GM21529 (cell line): ENCODE results near the gene C2CD4C.
"Not testable (repeated sequence)": the region's sequence is repeated elsewhere in the genome, so short reads cannot be mapped to it uniquely, and the experiment has no call there.

Experiments used
- ATAC-seq: cut with Tn5 transposase; IDR thresholded peaks from one replicate; pipeline ENCODE4 v1.9.1; 2021; ENCODE audit not compliant: unreplicated experiment

C2CD4C gene

DNA sequence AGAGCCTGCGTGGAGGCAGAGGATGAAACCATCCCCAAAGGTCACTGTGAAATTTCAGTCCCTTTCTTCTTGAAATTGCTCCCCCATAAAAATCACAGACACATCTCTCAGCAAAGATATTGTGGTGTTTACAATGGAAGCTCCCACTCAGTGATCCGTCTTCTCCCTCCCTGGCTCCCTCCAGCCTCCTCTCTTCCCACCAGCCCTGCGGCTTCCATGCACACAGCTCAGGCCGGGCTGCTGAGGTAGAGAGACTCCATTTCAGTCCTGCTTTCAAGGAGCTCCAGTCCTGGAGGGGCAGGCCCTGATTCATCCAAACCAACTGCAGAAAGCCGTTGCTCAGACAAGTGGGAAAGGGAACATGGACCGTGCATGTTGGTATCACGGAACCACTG is 40.3 kb downstream of the C2CD4C start:
- ATAC-seq: no peak

DNA sequence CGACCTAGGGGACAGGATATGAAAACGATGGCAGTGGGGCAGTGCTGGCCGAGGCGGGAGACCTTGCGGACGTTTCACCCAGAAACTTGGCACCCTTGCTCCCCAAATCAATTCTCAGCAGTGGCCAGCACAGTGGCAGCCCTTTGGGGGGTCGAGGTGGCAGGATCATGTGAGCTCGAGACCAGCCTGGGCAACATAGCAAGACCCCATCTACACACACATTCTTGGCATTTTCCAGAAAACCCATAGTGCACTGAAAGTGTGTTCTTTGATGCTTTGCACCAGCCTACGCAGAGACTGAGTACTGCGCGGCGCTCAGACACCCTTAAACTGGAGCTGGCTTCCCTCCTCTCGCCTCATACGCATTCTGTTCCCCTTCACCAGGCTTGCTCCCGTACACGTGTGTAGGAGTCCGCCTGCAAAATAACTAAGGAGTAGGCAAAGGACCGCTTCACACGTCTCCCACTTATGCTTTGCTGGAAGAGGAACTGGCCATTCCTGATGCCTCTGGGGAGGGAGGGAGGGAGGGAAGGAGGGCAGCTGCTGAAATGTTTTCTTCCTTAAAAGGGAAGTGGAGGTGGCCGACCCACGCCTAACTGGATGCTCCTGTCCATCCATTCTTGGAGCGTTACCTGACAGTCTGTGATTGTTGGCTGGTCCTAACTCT is 40.9 kb downstream of the C2CD4C start:
- no peak for ATAC-seq

- ATAC-seq: no peak
Observed at GRCh38 chr19:367561-367960, 41.4 kb downstream of the C2CD4C start.

DNA sequence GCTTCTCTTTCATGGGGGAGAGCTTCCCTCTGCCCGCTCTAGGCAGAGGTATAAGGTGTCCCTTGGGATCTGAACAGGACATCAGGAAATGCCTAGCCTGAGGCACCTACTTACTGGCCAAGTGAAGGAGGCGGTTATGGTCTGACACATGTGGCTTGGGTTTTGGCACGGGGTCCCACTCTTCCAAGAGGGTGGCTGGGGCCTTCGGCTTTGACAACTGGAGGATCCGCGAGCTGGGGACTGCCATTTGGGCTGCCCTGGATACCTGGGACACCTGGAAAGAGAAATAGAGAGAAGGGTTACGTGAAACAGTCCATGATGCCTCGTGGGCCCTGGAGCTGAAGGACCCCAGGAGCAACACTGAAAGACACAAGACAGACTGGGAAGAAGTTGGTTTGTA is 42.0 kb downstream of the C2CD4C start:
- no peak for ATAC-seq

DNA sequence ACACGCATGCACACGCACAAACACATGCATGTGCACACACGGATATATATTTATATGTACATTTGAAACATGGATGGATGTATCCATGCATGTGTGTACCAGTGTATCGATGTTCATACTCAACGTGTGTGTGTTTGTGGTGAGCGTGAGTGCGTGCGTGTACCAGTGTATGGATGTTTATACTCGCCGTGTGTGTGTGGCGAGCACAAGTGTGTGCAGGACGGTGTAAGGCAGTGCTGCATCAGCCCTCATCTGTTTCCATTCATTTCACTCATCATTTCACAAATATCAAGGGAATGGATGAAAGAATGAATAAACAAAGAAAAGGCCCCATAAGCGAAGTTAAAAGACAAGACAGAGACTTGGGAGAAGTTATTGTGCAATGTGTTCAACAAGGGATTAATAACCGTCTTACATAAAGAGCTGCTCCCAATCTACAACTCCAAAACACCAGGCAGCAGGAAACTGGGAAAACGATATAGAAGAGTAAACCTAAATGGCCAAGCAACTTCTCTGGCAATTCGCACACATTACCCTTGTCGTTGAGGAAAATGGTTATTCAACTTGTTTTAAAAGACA is 42.7 kb downstream of the C2CD4C start:
- no peak for ATAC-seq

DNA sequence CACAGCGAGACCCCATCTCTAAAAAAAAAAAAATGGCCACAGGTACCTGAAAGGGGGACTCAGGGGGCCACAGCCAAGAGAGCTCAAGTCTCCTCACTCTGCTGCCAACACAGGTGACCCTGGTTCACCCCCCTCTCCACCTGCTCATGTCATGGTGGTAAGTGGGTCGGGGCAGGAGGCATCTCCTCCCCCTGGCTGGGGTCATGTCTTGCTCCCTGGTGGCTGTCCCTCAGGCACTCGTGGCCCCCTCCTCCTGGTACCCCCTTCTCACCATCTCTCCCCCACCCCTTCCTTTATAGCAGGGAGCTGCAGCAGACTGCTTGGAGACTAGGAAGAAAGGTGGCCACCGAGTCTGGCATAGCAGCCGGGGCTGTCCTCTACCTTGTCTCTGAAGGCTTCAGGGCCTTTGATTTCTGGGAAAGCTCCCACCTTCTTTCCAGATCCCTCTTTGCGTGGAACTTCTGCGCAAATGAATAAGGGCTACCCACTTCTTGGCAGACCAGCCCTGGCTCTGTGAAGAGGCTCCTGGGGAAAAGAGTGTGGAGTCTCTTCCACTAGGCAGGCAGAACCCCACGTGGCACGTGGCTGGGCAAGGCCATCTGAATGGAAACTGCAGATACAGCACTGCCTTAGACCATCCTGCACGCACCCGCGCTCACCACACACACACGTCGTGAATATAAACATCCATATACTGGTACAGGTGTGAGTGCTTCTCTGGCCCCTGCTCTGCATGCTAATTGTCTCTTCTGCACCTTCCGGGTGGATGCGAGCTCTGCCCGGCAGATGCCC is 44.3 kb downstream of the C2CD4C start:
- no peak for ATAC-seq

DNA sequence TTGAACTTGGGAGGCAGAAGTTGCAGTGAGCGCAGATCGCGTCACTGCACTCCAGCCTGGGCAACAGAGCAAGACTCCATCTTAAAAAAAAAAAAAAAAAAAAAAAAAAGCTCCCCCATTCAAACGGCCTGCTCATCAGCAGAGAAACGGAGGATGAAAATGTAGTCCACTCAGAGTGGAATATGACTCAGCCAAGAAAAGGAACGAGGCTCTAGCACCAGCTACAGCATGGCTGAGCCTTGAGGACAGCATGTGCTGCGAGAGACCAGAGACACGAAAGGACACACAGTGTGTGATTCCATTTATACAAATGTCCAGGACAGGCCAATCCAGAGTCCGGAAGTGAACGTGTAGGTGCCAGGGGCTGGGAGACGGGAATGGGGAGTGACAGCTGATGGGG is 46.3 kb downstream of the C2CD4C start:
- no peak for ATAC-seq

DNA sequence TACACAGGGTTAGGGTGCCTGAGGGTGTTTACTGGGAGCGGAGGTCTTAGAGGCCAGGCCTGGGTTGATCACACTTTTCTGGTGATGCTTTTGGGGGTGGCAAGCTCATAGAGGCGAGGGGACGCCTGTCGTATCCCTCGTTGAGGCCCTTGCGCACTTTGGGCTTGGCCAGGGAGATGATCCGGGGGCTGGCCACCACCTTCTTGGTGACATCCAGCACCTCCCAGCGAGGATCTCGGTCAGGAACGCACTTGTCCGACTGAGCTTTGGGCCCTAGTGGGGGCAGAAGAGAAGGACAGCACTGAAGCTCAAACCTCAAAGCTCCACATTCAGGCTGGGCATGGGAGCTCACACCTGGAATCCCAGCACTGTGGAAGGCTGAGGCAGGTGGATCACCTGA is 46.8 kb downstream of the C2CD4C start:
- ATAC-seq: no peak

- ATAC-seq: no peak
Observed at GRCh38 chr19:359653-359925, 49.4 kb downstream of the C2CD4C start.

GRCh38 chr19:355536-355935 is 53.4 kb downstream of the C2CD4C start:
- not testable (repeated sequence) for ATAC-seq
